ENCODE measurements around the gene COL13A1.

Gene COL13A1

DNA sequence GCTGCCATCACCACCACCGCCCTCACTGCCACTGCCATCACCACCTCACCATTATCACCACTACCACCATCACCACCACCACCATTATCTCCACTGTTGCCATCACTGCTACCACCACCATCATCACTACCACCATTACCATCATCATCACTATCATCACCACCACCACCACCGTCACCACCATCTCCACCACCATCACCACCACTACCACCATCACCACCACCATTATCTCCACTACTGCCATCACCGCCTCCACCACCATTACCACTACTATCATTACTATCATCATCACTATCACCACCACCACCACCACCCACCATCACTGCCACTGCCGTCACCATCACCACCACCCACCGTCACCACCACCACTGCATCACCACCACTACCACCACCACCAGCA lies 9.9 kb upstream of the COL13A1 start:
- FAIRE-seq (peak; percentile 99), DNase-seq (ENCODE audit: low spot score) (no peak)

DNA sequence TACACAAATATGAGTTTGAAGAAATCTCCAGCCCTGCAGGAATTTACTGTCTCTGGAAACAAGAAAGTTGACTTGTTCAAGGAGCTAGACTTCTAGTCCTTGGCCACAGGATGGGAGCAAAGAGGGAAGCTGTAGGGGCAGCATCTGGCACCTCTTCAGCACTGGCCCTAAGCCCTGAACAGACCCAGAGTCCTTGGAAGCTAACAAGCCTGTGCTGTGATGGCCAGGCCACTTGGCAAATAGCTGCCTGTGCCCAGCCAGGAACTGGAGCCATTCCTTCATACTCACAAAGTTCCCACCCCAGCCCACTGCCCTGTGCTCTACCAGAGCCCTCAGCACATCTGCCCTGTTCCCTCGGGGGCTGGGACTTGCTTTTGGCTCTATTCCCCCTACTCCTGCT lies 9.4 kb upstream of the COL13A1 start:
- FAIRE-seq, result no peak

DNA sequence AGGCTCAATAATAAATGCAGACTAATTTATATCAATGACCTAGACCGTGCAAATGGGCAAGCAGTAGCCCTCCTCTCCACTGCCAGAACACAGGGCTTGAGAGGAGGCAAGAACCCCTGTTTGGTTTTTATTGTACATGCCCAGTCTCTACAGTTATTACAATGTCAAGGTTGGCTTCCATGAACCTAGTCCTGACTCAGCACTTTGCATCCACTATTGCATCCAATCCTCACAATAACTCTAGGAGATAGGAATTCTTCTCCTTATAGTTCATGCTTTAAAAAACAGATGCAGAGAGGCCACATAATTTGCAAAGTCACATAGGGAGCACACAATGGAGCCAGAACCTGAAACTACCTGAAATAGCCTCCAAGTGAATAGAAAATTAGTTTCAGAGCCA lies 7.0 kb upstream of the COL13A1 start:
- FAIRE-seq, result no peak
- no peak for DNase-seq (ENCODE audit: low spot score)

More for the DNA sequence above, 9.4 kb upstream of the COL13A1 start:
- no peak for DNase-seq (ENCODE audit: low spot score)

DNA sequence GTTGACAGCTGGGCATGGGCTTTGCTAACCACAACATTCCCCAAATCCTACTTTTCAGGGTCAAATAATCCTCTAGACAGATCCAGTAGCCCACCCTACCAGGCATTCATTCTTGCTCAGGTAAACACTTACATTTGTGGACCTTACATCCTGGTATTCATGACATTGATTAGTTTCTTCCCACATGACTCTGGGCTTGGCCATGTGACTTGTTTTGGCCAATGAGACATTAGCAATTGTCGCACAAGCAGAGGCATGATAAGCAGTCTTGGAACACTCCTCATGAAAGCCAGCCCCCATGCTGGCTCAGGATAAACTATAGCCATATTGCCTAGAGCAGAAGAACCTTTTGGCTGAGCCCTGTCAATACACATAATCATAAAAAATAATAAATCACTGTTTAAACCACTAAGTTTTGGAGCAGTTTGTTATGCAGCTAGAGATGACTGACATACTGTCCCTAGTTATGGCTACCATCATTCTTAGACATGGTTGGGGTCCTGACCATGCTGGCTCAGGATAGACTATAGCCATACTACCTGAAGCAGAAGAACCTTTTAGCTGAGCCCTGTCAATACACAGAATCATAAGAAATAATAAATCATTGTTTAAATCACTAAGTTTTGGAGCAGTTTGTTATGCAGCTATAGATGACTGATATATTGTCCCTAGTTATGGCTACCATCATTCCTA lies 6.3 kb upstream of the COL13A1 start:
- DNase-seq (ENCODE audit: low spot score), result no peak
- no peak for FAIRE-seq

DNA sequence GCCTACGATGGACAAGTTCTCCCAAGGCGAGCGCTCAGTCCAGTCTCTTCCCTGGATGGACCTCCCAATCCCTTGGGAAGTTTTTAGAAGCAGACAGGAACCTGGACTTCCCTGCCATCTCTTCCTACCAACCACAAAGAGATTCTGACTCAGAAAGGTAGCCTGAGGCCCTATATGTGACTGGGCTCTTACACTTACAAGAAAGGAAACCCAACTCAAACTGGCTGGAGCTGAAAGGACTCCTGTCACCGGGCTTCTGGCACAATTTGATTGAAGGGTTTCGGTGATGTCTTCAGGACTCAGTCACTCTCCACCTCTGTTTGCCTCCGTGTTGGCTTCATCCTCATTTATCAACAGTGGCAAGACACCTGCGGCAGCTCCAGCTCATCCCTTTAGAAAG lies 3.7 kb upstream of the COL13A1 start:
- DNase-seq (ENCODE audit: low spot score), result no peak
- no peak for FAIRE-seq

DNA sequence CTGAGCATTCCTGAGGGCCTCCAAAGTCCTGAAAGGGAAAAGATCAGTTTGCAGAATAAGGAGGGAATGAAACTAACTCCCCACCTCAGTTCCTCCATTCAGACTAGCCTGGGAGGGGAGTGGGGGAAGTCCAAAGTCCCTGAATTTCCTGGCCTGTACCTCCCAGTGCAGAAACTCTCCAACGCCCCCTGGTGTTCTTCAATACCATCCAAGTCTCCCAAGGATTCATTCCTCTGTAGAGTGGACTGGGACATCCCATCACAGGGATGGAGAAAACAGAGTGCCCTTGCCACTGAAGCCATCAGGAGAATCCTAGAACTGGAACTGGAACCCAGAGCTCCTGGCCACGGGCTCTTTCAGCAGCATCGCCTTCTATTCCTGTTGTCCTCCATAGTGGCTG lies 1.6 kb upstream of the COL13A1 start:
- DNase-seq (ENCODE audit: low spot score) (peak; percentile 75), FAIRE-seq (no peak)

DNA sequence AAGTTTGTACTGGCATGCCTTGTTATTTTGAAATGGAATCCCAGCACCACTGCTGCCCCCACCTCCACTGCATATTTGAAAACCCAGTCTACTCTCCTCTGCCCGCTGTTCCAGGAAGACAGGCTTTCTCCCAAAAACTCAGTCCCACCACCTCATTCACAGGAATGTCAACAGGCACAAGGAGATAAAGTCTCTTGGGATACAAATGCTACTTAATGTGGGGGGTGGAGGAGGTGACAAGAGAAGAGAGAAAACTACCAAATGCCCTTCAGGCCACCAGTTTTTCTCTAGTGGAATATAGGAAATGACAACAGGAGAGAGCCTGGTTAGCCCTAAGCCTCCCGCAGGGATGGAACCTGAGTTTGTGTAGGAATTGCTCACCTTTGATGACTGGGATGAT lies 1.0 kb upstream of the COL13A1 start:
- FAIRE-seq, result peak; percentile 23
- no peak for DNase-seq (ENCODE audit: low spot score)

DNA sequence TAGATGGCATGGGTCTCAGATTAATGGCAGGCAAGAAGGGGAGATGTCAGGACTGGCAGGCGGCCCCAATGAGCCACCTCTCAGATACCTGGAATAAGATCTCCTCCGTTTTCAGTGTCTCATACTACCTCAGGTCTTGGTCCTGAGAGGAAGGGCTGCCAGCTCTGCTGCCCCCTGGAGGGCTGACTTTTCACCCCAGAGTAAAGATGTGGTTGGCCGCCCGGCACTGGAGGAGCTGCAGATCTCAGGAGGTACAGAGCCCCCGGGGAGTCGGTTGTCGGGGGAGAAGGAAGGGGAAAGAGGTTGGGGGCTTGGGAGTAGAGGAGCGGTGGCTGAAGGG lies 642 bp upstream of the COL13A1 start:
- FAIRE-seq, result peak; percentile 92

DNA sequence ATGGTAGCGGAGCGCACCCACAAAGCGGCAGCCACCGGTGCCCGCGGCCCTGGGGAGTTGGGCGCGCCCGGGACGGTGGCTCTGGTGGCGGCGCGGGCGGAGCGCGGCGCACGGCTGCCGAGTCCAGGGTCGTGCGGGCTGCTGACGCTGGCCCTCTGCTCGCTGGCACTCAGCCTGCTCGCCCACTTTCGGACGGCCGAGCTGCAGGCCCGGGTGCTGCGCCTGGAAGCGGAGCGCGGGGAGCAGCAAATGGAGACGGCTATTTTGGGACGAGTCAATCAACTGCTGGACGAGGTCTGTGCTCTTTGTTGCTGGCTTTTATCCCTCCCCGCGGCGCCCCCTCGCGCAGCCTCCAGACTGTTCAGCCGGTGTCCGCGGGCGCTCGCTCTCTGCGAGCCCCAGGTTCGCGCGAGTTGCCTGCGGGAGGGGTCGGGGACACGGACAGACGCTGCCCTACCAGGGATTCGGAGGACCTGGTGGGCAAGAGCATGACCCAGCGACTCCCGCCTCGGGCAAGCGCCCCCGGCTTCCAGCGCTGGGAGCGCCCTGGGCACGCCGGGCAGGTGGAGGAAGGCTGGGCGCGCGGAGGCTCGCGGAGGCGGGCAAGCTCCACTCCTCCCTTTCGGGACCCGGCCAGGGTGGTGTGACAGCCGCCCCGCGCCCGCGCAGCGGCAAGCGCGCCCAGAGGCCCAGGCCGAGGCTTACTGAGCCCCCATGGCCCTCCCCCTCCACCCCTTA lies 887 bp downstream of the COL13A1 start:
- DNase-seq (ENCODE audit: low spot score), result peak; percentile 75
- FAIRE-seq, result peak; percentile 71

More for the DNA sequence above, 642 bp upstream of the COL13A1 start:
- DNase-seq (ENCODE audit: low spot score), result peak; percentile 87

DNA sequence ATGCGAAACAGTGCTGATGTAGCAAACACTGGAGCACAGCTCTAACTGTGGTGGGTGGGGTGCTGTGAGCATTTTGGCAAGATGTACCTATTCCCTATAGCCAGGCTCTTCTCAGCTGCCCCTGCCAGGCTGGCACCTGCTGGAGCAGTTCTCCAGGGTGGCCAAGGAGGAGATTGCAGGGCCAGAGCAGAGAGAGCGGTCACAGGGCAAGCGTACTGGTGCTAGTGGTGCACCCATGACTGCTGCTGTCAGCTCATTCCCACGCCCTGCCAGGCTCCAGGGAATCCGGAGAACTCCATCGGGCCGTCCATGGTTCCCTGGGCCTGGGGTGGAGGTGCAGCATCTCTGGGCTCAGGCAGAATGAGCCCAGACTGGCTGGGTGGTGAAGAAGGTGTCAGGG lies 2.1 kb downstream of the COL13A1 start:
- DNase-seq (ENCODE audit: low spot score) (no peak), FAIRE-seq (peak; percentile 69)

DNA sequence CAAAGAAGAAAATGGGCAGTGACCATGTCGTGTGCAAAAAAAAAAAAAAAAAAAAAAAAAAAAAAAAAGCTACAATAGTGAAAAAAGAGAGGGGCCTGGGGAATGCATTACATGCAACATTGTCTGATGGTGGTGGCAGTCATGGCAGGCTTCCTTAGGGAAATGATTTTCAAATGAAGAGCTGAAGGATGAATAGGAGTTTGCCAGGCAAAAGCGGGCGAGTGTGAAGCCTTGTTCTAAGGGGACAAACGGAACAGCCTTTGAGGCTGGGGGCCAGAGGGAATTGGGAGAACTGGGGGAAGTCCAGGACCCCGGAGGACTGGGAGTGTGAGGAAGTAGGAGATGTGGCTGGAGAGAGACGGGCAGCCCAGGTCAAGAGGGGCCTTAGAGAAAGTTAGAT lies 3.1 kb downstream of the COL13A1 start:
- no peak for FAIRE-seq
- no peak for DNase-seq (ENCODE audit: low spot score)

DNA sequence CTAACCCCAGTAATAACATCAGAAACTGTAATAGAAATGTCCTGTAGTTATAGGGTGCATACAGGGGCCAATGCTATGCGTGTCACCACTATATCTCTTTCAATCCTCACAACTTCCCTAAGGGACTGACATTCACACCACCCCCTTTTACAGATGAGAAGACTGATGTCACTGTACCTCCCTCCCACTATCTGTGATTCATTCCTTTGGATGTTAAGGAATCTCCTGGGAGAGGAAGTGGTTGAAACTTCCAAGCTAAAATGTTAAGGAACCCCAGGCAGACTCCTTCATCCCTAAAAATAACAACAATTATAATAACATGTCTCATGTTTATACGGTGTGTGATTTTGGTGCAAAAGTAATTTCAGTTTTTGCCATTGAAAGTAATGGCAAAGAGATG lies 5.4 kb downstream of the COL13A1 start:
- peak; percentile 23 for FAIRE-seq
- DNase-seq (ENCODE audit: low spot score), result peak; percentile 84

DNA sequence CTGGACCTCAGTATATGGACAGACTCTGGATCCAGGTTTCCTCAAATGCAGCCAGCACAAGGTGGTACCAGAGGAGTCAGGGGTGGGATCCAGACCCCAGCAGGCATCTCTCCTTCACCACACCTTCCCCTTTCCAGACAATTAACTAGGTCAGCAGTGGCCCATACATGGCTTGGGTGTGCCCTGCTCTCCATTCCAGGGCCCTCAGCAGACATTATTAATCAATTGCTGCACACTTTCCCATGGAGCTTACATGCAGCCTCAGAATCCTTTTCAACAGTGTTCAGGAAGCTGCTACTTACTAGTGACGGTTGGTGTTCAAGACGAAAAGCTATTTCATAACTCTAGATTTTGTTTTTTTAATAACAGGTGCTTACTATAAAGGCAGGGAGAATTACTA lies 6.0 kb downstream of the COL13A1 start:
- FAIRE-seq (peak; percentile 46), DNase-seq (ENCODE audit: low spot score) (peak; percentile 71)

DNA sequence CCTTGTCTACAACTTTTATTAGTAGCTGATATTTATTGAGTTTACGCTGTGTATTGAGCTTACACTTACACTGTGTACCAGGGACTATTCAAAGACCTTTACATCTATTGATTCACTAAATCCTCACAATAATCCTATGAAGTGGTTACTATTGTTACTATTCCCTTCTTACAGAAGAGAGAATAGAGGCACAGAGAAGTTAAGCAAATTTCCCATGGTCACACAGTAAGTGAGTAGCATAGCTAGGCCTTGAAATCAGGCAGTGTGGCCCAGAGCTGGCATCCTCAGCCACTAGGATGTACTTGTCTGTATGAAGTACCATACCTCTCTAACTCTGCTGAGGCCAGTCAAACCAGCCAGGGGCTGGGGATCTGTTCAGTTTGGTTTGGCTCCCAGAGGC lies 7.6 kb downstream of the COL13A1 start:
- no peak for DNase-seq (ENCODE audit: low spot score)
- peak; percentile 66 for FAIRE-seq

DNA sequence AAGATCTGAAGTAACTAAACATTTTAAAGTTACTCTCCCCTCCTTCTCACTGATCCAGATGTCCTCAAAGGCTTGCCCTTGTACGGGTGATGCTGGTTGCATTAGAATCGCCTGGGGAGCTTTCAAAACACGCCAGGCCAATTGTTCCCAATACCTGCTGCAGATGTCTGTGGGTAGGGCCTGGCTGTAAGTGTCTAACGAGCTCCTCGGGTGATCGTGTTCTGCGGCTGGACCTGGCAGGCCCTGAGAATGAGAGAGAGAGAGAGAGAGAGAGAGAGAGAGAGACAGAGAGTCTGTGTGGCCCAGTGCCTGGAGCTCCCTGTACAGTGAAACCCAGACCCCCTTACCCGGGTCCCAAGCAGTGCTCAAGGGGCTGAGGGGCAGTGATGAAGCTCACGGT lies 8.4 kb downstream of the COL13A1 start:
- no peak for DNase-seq (ENCODE audit: low spot score)
- FAIRE-seq, result no peak

DNA sequence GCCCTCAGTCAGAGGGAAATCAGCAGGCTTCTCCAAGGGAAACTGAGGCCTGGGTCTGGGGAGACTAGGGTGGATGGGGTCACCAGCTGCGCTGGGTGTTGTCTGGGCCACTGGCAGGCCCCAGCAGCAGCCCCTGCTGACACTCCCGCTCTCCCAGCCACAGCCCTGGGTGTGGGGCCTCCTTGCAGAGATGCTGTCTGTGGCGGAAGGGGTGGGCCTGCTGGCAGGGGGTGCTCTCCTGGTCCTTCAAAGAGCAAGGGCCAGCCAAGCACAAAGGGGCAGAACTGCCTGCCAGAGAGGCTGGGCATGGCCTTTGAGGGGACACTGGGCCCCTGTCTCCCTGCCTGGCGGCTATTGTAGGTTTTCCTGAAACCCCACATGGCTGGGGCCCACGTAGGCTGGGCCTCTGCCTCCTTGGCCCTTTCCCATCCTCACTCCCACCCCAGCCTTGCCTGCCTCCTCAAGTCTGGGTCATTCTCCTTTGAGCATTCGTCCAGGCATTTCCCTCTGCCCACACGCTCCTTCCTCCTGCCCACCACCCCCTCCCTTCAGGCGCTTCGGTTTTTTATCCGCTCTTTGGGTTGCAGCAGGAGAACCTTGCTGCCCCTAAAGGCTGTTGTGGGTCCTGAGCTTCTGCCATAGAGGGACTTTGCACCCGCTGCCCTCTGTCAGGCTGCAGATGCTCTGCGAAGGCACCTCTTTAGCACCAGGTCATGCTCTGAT lies 9.1 kb downstream of the COL13A1 start:
- DNase-seq (ENCODE audit: low spot score) (no peak), FAIRE-seq (no peak)

DNA sequence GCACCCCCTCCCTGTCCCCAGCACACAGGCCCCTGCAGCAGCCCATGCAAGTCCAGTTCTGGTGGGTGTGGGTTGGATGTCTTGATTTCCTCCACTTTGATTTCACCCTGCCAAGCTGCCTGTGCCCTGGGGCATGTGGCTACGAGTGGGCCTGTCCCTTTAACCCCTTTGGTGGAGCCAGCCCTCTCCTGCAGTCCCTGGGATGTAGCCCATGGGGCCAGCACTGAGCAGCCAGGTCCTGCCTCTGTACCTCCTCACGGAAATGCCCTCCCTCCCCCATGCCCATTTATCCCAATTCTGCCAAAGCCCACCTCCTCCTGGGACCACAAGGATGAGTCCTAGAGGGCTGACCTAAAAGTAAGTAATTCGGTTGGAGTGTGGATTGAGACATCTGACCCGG lies 11.9 kb downstream of the COL13A1 start:
- no peak for DNase-seq (ENCODE audit: low spot score)
- peak; percentile 40 for FAIRE-seq

DNA sequence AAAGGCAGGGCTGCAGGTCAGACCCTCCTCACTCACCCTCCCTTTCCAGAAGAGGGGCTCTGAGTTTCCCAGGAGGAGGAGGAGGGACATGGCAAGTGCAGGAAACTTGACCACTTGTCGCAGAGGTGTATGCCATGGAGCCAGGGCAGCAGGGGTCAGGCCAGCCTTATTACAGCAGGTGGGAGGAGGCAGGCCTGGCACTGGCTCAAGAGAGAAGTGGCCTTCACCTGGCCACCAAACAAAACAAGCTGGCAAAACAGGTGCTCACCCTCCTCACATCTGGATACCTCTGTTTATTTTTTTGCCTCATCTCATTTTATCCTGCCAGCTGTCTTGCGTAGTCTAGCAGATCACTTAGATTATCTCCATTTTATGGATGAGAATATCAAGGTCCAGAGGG lies 12.5 kb downstream of the COL13A1 start:
- FAIRE-seq (no peak), DNase-seq (ENCODE audit: low spot score) (no peak)

DNA sequence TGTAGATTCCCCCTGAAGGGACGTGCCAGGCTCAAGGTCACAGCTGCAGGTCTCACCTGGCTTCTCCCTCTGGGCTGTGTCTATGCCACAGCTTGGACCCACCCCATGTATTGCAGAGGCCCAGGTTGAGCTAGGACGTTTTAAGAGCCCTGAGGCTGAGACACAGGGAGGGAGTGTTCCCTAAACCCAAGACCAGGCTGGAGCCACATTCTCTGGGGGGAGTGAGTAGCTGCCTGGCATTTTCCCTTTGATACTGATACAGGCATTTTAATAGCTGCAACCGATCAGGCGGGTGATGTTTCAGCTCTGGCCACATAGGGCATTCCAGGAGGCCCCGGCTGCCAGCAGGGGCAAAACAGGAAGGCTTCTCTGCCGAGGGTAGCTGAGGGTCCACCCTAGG lies 13.4 kb downstream of the COL13A1 start:
- DNase-seq (ENCODE audit: low spot score) (no peak), FAIRE-seq (no peak)

DNA sequence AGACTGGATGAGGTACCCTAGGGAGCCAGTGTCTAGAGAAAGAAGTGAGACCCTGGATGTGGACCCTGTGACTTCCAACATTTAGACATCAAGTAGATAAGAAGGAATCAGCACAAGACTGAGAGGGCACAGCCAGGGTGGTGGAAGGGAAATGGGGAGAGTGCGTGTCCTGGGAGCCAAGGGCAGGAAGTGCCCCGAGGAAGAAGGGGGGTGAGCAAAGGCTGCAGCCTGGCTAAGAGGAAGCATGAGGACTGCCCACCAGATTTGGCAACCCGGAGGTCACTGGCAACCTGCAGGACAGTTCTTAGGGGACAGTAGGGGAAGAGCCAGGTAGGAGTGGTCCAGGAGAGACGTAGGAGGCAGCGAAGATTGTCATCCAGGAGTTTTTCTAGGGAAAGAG lies 14.8 kb downstream of the COL13A1 start:
- DNase-seq (ENCODE audit: low spot score), result no peak

DNA sequence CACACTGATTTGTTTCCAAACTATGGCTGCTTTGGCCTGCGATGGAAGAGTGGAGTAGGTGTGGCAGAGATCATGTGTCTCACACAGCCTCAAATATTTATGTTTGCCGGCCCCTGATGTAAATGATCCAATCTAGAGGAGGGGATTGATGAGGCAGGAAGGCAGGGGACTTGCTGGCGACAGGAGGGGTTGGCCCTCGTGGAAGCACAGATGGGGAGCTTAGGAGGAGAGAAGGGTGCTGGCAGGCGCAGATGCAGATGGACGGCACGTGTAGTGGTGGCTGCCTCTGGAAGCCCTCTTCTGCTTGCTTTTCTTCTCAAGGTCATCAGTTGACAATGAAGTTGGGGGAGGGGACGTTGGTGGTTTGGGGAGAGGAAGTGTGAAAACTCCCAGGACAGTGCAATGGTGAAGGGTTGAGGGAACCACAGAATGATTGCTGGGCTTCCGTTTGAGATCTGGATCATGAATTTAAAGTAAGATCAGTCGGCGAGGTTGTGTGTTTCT lies 15.4 kb downstream of the COL13A1 start:
- DNase-seq (ENCODE audit: low spot score) (no peak), FAIRE-seq (peak; percentile 35)

More for the DNA sequence above, 14.8 kb downstream of the COL13A1 start:
- peak; percentile 53 for FAIRE-seq

DNA sequence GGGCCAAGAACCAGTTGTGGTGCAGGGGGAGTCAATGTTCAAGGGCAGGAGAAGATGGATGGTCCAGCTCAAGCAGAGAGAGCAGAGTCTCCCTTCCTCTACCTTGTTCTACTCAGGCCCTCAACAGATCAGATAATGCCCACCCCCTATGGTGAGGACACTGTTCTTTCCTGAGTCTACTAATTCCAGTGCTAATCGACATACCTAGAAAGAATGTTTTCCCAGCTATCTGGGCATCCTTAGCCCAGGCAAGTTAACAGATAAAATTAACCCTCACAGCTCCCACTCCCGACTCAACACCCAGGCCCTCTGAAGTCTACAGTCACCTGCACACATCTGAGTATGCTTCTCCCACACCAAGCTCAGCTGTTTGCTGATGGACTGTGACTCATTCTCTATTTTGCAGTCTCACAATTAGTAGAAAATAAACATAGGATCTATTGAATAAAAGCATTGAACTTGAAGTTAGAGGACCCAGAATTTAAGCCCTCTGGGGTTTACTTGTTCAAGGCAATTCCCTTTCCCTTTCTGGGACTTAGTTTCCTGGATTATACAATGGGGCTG lies 17.1 kb downstream of the COL13A1 start:
- DNase-seq (ENCODE audit: low spot score) (no peak), FAIRE-seq (peak; percentile 70)
